GM19099 (cell line): ENCODE measurements around the gene NAPB.

Experiments used
- POLR2A ChIP-seq: IDR thresholded peaks from 3 replicates; pipeline ENCODE4 v1.6.1; 2011; ENCODE audit warnings: low read depth; ENCODE audit not compliant: insufficient read length; ENCODE audit errors: extremely low read depth

Gene NAPB

DNA sequence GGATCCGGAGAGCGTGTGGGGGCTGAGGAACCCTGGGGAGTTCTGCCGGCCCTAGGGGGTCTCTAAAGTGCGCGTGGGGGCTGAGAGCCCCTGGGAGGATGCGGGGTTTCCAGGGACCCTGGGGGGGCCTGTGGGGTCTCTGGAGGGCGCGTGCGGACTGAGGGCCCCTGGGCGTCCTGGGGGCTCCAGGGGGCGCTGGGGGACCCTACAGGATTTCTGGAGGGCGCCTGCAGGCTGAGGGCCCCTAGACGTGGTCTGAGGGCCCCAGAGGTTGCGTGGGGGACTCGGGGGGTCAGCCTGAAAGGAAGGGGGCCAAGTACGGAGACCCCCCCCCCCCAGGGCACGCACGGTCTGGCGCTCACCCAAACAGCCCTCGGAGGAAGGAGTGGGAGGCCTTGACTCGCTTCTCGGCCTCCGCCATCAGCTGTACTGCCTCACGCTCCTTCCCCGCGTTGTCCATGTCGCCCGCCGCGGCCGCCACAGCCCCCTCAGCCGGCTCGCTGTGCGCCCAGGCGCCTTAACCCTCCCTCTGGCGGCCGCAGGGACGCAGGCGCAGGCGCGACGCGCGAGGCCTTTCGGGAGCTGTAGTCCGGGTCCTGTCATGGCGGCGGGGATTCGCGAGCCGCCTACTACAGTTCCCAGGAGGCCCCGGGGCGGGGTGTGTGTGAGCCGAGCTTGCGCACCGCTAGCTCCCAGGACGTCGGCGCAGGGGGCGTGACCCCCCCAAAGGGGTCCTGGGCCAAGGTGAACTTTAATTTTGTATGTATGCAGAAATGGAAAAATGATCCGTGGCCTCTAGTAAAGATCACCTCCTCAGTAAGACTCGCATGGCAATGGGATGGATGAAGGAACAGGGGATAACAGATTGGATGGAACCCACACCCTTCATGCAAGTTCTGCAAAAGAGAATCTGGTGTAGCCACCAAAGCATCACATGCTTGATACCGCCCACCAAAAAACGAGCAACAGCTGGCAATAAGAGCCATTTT, at the start of gene NAPB:
TSS of gene NAPB (minus strand) at position 546 of the 989 bp plus-strand sequence. CDS start at position 460, 86 bp downstream.
- peak; percentile 78 for TF ChIP-seq POLR2A

DNA sequence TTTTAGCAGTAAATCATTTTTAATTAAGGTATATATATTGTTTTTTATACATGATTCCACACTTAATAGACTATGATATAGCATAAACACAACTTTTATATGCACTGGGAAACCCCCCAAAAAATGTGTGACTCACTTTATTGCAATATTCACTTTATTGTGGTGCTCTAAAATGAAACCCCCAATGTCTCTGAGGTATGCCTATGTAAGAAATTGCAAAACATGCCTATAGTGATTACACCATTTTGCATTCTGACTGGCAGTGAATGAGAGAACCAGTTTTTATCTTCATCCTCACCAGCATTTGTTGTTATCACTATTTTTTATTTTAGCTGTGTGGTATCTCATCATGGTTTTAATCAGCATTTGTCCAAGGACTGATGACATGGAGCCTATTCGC, 39.9 kb upstream of the NAPB start:
- TF ChIP-seq POLR2A = no peak

DNA sequence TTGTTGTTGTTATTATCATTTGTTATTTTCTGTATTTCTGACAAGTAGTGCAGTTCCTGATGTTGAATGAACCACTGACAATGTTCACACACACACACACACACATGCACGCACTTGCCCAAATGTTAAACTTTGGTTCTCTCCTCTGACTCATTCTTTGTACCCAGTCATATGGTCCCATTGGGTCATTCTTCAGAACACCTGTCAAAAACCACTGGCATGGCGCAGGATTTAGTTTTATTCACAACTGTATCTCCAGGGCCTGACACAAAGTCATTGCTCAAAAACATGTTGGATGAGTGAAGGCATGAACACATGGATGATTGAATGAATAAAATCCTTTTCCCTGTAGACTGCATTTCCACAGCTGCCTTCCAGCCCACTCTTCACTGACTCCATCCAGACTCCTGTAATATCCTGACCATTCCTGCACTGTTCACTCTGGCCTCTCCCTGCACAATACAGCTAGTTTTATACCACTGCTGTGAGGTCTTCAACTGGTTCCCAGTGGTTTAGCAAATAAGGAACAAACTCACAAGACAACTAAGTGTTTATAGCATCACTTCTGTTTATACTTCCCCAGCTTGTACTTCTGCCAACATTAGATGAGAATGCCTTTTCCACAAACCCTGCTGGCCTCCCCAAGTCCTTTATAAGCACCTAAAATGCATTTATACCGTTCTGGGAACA, 38.3 kb upstream of the NAPB start:
- TF ChIP-seq POLR2A = no peak

DNA sequence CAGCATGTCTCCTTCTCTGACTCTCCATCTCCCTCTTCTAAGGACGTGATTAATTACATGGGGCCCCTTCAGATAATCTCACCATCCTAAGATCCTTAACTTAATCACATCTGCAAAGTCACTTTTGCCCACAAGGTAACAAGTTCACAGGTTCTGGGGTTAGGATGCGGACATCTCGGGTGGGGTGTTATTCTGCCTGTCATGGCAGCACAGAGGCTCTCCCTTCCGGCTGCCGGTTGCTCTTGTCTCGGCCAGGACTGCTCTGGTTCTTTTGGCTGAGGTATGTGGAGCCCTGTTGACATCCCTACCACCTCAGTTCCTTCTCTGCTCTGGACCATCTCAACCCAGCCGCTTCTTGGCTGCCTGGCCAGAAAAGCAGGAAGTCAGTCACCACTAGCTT, 35.6 kb upstream of the NAPB start:
- no peak for TF ChIP-seq POLR2A

DNA sequence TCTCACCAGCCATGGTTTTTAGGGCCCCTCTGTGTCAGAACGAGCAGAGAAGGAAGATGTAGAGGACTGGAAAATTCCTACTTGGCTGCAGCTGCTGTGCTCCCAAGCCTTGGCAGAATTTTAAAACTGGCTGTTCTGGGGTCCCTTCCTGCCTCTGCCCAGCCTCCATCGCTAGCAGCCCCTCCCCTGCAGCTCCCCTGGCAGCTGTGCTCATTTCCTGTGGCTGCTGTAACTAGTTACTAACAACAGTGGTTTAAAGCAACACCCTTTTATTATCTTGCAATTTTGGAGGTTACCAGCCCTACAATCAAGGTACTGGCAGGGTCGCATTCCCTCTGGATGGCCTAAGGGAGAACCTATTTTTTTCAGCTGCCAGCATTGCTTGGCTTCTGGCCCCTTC, 35.1 kb upstream of the NAPB start:
- TF ChIP-seq POLR2A = no peak

DNA sequence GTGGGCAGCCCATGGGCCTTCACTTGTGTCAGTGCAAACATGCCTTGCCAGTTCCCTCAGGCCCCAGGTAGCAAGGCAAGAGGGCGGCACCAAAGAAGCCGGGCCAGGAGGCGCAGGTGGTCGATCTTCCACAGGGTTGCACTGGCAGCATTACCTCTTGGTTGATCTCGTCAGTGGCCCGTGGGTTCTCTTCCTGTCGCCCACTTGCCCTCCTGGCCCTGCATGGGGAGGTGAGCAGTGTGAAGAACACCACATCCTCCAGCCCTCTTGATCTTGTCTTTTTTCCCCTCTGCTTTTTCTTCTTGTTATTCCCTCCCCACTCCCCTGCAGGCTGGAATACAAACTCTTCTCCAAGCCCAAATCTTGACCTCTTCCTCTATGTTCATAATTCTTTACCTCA, 34.4 kb upstream of the NAPB start:
- TF ChIP-seq POLR2A = no peak

DNA sequence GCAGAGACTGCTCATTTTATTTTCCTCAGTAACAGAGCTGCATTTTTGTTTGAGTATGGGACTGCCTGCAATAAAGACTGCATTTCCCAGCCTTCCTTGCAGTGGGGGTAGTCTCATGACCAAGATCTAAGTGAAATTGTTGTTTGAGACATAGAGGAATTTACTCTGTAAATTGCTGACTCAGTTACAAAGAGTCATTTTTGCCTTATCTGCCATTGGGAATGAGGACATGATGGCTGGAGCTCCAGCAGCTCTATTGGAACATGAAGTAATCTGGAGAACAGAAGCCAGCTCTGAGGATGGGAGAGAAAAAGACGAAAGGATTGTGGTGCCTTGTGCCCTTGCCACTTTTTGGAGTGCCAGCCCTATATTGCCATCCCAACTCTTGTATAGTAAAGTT, 33.5 kb upstream of the NAPB start:
- TF ChIP-seq POLR2A = no peak

DNA sequence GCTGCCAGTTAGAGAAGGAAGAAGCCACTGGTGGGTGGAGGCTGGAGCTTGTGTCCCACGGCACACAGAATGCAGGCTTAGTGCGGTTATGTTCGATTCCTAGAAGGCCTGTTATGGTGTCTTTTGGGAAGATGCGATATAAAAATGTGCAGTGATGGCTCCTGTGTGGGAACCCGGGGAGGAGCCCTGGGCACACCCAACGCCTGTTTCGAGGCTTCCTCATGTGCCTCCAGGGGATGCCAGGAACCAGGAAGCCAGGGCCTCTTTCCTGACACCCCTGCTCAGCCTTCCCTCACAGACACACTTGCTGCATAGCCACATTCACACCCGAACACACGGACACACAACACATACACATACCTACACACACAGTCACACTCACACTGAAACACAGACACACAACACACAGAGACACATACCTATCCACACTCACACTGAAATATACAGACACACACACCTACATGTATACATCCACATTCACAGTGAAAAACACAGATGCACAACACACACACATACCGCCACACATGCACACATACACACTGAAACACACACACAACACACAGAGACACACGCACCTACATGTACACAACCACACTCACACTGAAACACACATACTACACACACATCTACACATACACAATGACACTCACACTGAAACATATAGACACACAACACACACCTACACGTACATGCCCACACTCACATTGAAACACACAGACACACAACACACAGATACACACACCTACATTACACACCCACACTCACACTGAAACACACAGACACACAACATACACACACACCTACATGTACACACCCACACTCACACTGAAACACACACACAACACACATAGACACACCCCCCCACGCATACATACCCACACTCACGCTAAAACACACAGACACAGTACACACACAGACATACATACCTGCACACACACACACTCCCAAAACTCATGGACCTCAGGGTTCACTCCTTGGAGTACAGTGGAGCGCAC, 32.6 kb upstream of the NAPB start:
- TF ChIP-seq POLR2A = no peak

DNA sequence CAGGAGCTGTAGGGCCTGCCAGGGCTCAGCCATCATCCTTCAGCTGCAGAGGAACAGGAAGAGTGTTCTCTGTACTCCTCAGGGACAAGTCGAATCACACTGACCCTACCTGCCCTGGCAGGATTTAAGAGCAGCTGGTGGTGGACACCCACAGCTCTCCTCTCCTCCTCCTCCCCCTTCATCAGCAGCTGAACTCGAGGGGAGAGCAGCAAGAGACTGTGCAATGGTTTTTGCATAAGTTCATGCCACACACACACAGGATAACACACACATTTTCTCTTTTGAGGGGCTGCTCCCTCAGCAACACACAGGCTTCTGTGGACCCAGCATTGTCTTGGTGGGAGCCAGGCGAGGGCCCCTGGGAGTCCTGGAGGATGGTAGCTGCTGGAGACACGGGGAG, 31.5 kb upstream of the NAPB start, which contains the start of gene CST11:
TSS of gene CST11 (minus strand) at position 101 of the 400 bp plus-strand sequence. CDS start at position 36, 65 bp downstream.
- TF ChIP-seq POLR2A = no peak

DNA sequence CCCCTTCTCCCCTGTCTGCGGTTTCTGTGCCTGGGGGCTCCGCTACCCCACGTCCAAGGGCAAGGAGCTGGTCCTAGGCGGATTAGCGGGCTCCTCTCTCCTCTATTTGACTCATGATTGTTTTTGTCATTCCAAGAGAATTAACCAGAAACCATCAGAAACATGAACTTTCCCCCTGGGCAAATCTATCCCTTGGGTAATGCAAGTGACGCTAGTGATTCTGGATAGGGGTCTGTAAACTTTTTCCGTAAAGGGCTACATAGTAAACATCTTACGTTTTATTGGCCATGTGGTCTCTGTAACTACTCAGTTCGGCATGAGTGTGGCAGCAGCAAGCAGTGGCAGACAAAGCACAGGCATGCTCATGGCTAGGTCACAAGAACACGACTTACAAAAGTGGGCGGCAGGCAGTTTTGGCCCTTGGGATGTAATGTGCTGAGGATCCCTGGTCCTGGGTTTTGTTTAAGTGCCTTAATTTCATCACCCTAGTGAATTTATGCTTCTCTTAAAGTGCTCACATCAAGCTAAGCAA, 30.7 kb upstream of the NAPB start:
- no peak for TF ChIP-seq POLR2A

DNA sequence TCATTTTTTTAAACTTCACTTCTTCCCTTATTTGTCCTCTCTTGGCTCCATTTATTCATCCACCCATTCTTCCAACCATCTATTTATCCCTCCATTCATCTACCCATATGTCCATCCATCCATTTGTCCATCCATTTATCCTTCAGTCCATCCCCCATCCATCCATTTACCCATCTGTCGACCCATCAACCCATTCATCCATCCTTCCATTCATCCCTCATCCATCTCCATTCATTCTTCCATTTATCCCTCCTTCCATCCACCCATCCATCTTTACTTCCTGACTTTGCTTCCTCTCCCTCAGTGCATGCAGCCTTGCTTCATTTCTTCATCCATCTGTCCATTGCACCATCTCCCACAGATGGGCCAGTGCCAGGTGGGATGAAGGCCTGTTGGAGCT, 29.6 kb upstream of the NAPB start:
- TF ChIP-seq POLR2A = no peak

DNA sequence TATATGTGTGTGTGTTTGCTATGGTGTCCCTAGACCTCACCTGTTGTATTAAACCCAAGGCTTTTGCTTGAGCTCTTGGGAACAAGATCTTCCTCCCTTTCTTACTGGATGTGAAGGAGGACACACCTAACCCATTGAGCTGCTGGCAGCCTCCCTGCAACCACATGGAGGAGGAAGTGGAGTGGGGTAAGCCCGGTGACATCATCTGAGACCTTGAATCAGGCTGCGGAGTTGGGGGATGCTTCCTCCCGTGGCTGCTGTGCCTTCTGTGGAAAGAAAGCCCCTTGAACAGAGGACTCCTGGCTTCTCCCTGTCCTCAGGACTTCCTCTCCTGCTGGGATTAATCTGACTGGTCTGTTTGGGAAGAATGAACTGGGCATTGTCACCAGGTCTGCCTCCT, 28.1 kb upstream of the NAPB start:
- TF ChIP-seq POLR2A = no peak

DNA sequence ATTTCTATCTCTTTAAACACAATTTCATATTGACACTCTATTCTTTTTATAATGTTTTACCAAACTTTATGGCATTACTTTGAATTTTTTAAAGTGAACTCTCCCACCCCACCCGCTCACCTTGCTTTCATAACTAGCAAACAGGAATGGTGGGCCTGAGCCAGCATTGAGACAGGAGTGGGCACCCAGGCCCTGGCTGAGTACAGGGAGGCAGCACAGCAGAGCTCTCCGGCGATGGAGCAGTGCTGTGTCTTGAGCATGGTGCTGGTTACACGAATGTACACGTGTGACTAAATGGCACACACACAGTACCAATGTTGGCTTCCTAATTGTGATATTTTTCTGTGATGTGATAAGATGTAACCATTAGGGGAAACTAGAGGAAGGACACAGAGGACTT, 26.9 kb upstream of the NAPB start:
- TF ChIP-seq POLR2A = no peak

DNA sequence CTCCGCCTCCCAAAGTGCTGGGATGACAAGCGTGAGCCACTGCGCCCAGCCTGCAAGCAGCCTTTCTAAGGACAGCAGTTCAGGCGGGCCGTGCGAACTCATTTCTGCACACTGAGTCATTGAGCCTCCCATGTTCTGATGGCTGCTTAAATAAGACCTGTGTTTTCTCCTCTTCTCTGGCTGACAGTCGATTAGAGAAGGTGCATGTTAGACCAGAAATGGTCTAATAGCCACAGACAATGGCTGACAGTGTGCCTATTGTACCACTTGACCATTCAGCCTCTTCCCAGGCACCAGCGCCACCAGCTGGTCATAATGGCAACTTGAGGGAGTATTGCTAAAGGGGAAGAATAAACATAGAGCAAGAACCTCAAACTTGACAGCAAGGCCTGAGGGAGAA, 25.2 kb upstream of the NAPB start:
- TF ChIP-seq POLR2A = no peak

DNA sequence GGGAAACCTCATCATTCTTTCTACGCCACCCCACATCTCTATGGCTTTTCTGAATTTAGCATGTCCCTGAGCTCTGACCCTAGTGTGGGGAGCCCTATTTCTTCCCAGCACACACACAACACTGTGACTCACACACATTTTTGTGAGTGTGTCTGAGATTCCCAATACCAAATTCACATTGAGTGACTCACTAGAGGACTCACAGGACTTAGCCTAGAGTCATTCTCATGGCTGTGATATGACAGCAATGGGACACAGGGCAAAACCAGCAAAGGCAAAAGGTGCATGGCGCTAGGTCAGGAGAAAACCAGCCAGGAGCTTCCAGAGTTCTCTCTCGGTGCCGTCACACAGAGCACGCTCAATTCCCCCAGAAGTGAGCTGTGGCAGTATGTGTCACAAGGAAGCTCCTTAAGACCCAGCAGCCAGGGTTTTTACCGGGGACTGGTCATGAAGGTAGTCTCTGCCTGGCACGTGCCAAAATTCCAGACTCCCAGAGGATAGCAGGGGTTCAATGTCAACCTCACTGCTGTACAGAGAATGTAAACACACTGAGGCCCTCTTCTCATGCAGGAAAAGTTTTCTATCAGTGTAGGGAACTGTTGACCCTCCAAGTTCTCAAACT, 24.4 kb upstream of the NAPB start:
- TF ChIP-seq POLR2A = no peak

DNA sequence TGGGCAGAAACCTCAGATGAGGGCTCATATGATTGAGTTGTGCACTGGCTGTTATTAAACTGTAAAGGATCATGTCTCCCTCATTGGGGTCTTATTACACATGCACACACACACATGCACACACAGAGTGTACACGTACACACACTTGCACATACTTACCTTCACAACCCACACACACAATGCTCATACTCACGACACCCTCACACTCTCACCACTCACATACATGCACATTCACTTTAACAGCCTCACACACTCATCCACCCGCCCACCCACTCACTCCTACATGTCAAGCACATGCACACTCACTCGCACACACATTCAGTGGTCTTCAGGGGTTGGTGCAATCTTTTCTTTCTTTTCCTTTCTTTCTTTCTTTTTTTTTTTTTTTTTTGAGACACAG, 23.6 kb upstream of the NAPB start:
- TF ChIP-seq POLR2A = no peak
